DND-41 (cell line): Measurements from ENCODE around the gene ATP13A1.

Source experiments
- ATAC-seq: fragments of 200-7000 bp; cut with Tn5 transposase; 3 replicates; pipeline ENCODE4 v1.9.1; 2021; ENCODE audit warnings: low read depth; ENCODE audit not compliant: insufficient read depth
- DNase-seq: peaks from one replicate; pipeline ENCODE4 v3.0.0-alpha.2; 2020
- H2AFZ ChIP-seq: 2 replicates; pipeline ENCODE4 v1.6.0; 2012; ENCODE audit warnings: low read depth, low read length
- H3K27ac ChIP-seq: 2 replicates; pipeline ENCODE4 v1.5.1; 2012; ENCODE audit warnings: low read length, inconsistent platforms
- H3K27me3 ChIP-seq: fragments of 200-600 bp; sonication (generic); 2 replicates; pipeline ENCODE4 v1.6.0; 2012; ENCODE audit warnings: low read length, mild to moderate bottlenecking, inconsistent platforms; ENCODE audit not compliant: insufficient read depth, poor library complexity
- H3K36me3 ChIP-seq: 2 replicates; pipeline ENCODE4 v1.5.1; 2012; ENCODE audit warnings: low read length, inconsistent platforms; ENCODE audit not compliant: insufficient read depth
- H3K4me1 ChIP-seq: 2 replicates; pipeline ENCODE4 v1.5.1; 2012; ENCODE audit warnings: mild to moderate bottlenecking, low read length; ENCODE audit not compliant: insufficient read depth
- H3K4me2 ChIP-seq: 2 replicates; pipeline ENCODE4 v1.6.0; 2012; ENCODE audit warnings: mild to moderate bottlenecking, moderate library complexity, low read length, inconsistent platforms; ENCODE audit not compliant: insufficient read depth
- H3K4me3 ChIP-seq, 2 experiments: fragments of 200-600 bp in 1 of 2; shearing (Covaris generic) in 1 of 2; 2 replicates each; pipeline ENCODE4 v1.5.1; 2012 to 2016; ENCODE audit warnings: inconsistent platforms in 2 of 2, low read length in 2 of 2, mild to moderate bottlenecking in 2 of 2, low read depth in 1 of 2, moderate library complexity in 1 of 2
- H3K79me2 ChIP-seq: 2 replicates; pipeline ENCODE4 v1.6.0; 2012; ENCODE audit warnings: low read length, inconsistent platforms; ENCODE audit not compliant: insufficient read depth
- H3K9ac ChIP-seq: 2 replicates; pipeline ENCODE4 v1.6.0; 2012; ENCODE audit warnings: low read depth, mild to moderate bottlenecking, inconsistent platforms, low read length, moderate library complexity
- H3K9me3 ChIP-seq: 2 replicates; pipeline ENCODE4 v1.5.1; 2012; ENCODE audit warnings: low read length, moderate library complexity, mild to moderate bottlenecking, inconsistent platforms; ENCODE audit not compliant: insufficient read depth, severe bottlenecking
- H4K20me1 ChIP-seq: 2 replicates; pipeline ENCODE4 v1.6.0; 2012; ENCODE audit warnings: low read length; ENCODE audit not compliant: insufficient read depth
- CTCF ChIP-seq: IDR thresholded peaks from 2 replicates; pipeline ENCODE4 v1.5.1; 2012; ENCODE audit warnings: borderline replicate concordance, low read length, moderate library complexity, mild to moderate bottlenecking; ENCODE audit not compliant: poor library complexity, severe bottlenecking; ENCODE audit errors: extremely low read depth
- EZH2 ChIP-seq: IDR thresholded peaks from 3 replicates; pipeline ENCODE4 v1.6.1; 2012; ENCODE audit warnings: borderline replicate concordance, low read depth, mild to moderate bottlenecking, moderate library complexity, low read length, inconsistent platforms; ENCODE audit not compliant: severe bottlenecking

ATP13A1 gene

GRCh38 chr19:19627621-19628500, 35.6 kb downstream of the ATP13A1 start, which contains the start of gene LPAR2:
LPAR2 (minus strand) TSS chr19:19628220; CDS start chr19:19627275, 945 bp downstream.
- Histone ChIP-seq H3K27ac (no peak within 1 kb of the TSS), H3K36me3 (peaks cover 39% of the 10 kb centered on the region), H3K9me3 (no peaks in the 10 kb centered on the region), H3K4me1 (no peaks in the 10 kb centered on the region), H2AFZ (no peak within 1 kb of the TSS), H4K20me1 (peaks cover 4% of the 10 kb centered on the region), H3K4me3 (no peak within 1 kb of the TSS), H3K9ac (no peak within 1 kb of the TSS), H3K79me2 (no peaks in the 10 kb centered on the region), H3K4me2 (no peak within 1 kb of the TSS), H3K27me3 (no peaks in the 10 kb centered on the region)
- ATAC-seq (no peak), DNase-seq (no peak)
- TF ChIP-seq CTCF (no peak), EZH2 (no peak)

DNA sequence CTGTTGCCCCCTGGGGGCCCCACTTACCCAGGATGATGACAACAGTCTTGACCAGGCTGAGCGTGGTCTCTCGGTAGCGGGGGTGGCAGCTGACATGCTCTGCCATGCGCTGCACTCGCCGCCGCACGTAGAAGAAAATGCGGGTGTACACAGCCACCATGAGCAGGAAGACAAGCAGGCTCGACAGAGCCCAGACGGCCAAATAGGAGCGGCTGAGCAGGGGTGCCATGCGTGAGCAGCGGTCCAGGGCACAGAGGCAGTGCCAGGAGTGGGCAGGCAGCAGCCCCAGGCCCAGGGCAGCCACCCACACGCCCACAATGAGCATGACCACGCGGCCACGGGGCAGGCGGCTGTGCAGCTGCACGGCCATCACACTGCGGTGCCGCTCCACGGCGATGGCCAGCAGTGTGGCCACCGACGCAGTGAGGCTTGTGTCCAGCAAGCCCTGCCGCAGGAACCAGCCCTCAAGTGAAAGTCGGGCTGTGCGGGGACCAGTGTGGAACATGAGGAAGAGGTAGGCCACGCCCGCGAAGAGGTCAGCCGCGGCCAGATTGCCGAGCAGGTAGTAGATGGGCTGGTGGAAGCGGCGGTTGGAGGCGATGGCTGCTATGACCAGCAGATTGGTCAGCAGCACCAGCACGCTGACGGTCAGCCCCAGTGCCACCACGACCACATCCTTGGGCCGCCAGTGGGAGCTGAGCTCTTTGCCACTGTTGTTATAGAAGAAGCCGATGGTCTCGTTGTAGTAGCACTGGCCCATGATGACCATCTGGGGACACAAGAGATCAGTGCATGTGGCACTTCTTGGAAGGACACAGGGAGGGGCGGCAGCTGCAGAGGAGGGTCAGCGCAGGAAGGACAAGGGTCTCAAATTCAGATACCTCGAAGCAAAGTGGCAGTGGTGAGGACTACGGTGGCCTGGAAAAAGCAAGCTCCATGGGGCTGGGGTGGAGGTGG, 36.7 kb downstream of the ATP13A1 start:
- H2AFZ ChIP-seq: no peak overlapping the region
- no peaks in the 10 kb centered on the region for H3K79me2 ChIP-seq
- no peak for TF ChIP-seq EZH2
- no peaks in the 10 kb centered on the region for H3K9me3 ChIP-seq
- H3K4me3 ChIP-seq: no peak overlapping the region
- ATAC-seq (no peak), DNase-seq (no peak)
- H3K9ac ChIP-seq: no peak overlapping the region
- H4K20me1 ChIP-seq: peaks cover 4% of the 10 kb centered on the region
- no peak overlapping the region for H3K4me2 ChIP-seq
- H3K4me1 ChIP-seq: no peaks in the 10 kb centered on the region
- H3K36me3 ChIP-seq: peaks cover 34% of the 10 kb centered on the region
- H3K27ac ChIP-seq: no peak overlapping the region
- H3K27me3 ChIP-seq: no peaks in the 10 kb centered on the region

DNA sequence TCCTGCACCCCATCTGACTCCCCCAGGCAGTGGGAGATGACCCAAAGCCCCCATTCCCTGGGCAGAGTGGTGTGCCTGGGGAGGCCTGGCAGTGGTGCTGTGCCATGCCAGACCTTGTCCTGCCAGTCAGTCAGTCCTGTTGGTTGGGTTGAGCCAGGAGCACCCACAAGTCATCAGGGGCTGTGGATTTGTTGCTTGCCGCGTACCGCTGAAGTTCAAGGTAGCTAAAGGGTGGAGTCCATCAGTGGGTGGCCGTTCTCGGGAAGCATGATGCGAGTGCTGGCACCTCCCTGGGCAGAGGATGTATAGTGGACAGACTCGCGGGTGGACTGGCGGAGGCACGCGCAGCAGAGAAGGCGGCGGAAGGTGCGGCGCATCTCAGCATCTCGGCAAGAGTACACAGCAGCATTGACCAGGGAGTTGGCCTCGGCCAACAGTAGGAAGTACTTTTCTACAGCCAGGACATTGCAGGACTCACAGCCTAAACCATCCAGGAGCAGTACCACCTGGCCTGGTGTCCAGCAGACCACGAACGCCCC, 39.4 kb downstream of the ATP13A1 start:
- Histone ChIP-seq H2AFZ (no peak overlapping the region), H3K4me1 (peaks cover 2% of the 10 kb centered on the region), H3K27me3 (no peaks in the 10 kb centered on the region), H3K36me3 (peaks cover 13% of the 10 kb centered on the region; the same call in 1 of the 2 replicates), H3K79me2 (no peaks in the 10 kb centered on the region), H4K20me1 (no peaks in the 10 kb centered on the region), H3K4me2 (no peak overlapping the region), H3K9me3 (no peaks in the 10 kb centered on the region), H3K27ac (no peak overlapping the region), H3K4me3 (no peak overlapping the region), H3K9ac (no peak overlapping the region)
- DNase-seq (no peak), ATAC-seq (no peak)
- TF ChIP-seq EZH2 (no peak), CTCF (no peak)
